ENCODE measurements around the gene EEFSEC.

- TF ChIP-seq POLR2A (IDR thresholded peaks at IDR 0.05; ENCODE audit: low read depth, low read length): no peak
- TF ChIP-seq, protein P1, sequence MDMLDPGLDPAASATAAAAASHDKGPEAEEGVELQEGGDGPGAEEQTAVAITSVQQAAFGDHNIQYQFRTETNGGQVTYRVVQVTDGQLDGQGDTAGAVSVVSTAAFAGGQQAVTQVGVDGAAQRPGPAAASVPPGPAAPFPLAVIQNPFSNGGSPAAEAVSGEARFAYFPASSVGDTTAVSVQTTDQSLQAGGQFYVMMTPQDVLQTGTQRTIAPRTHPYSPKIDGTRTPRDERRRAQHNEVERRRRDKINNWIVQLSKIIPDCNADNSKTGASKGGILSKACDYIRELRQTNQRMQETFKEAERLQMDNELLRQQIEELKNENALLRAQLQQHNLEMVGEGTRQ (IDR thresholded peaks at IDR 0.05; ENCODE audit: low read depth, low read length): no peak
- TF ChIP-seq, protein P2, sequence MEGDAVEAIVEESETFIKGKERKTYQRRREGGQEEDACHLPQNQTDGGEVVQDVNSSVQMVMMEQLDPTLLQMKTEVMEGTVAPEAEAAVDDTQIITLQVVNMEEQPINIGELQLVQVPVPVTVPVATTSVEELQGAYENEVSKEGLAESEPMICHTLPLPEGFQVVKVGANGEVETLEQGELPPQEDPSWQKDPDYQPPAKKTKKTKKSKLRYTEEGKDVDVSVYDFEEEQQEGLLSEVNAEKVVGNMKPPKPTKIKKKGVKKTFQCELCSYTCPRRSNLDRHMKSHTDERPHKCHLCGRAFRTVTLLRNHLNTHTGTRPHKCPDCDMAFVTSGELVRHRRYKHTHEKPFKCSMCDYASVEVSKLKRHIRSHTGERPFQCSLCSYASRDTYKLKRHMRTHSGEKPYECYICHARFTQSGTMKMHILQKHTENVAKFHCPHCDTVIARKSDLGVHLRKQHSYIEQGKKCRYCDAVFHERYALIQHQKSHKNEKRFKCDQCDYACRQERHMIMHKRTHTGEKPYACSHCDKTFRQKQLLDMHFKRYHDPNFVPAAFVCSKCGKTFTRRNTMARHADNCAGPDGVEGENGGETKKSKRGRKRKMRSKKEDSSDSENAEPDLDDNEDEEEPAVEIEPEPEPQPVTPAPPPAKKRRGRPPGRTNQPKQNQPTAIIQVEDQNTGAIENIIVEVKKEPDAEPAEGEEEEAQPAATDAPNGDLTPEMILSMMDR (conservative IDR thresholded peaks at IDR 0.05; ENCODE audit: low read depth, low read length): no peak
- TF ChIP-seq RFX5 (IDR thresholded peaks at IDR 0.05; ENCODE audit: low read depth, low read length): no peak
- TF ChIP-seq CHD1 (IDR thresholded peaks at IDR 0.05; ENCODE audit: low read depth, low read length): no peak
- no peak for TF ChIP-seq BHLHE40 (IDR thresholded peaks at IDR 0.05; ENCODE audit: low read depth, low read length)
- no peak for TF ChIP-seq CEBPB (IDR thresholded peaks at IDR 0.05; ENCODE audit: low read depth, low read length)
- no peak for TF ChIP-seq ELK1 (IDR thresholded peaks at IDR 0.05; ENCODE audit: borderline replicate concordance, low read depth, low read length)
- no peak for TF ChIP-seq RAD21 (IDR thresholded peaks at IDR 0.05; ENCODE audit: low read length)
These were observed 83.4 kb downstream of the EEFSEC start for GRCh38 chr3:128236657-128237056.
